ENCODE data around the gene RABGEF1.

GRCh38 chr7:66747385-66747784 lies 6.9 kb downstream of the RABGEF1 start:
- TF ChIP-seq ZNF384 (IDR thresholded peaks at IDR 0.05; ENCODE audit: low read depth, low read length) (no peak), RBFOX2 (IDR thresholded peaks at IDR 0.05; ENCODE audit: low read depth, low read length) (no peak), DNMT1 (IDR thresholded peaks at IDR 0.05) (no peak), POLR2A (conservative IDR thresholded peaks at IDR 0.05) (no peak), HINFP (tag; conservative IDR thresholded peaks at IDR 0.05; ENCODE audit: low read depth) (no peak)
